OCI-LY7 (cell line): ENCODE results near the gene SYCP2L.

ENCODE experiments used
- CTCF ChIP-seq: fragments of 200-600 bp; sonication (generic); conservative IDR thresholded peaks from 2 replicates; pipeline ENCODE4 v1.5.1; 2014; ENCODE audit warnings: mild to moderate bottlenecking, antibody characterized with exemption, low read length, moderate library complexity, mixed read lengths
- EZH2phosphoT487 ChIP-seq: fragments of 200-600 bp; sonication (generic); IDR thresholded peaks from 2 replicates; pipeline ENCODE4 v1.6.1; 2018; ENCODE audit warnings: low read depth, borderline replicate concordance, mild to moderate bottlenecking, mixed run types, antibody characterized with exemption, low read length, moderate library complexity, mixed read lengths

- no peak for TF ChIP-seq CTCF
- TF ChIP-seq EZH2phosphoT487: no peak
These were observed 104.3 kb downstream of the SYCP2L start for GRCh38 chr6:10991115-10991514.
